ENCODE data around the gene SUCLA2. TPM values are rescaled to one million over a fixed set of nuclear protein-coding genes. Genes with fewer than 3 reads are reported as not detected.

SUCLA2 gene
- total RNA-seq, 2 experiments from 2014 or later = 18.7 to 21.4 TPM

- Mint-ChIP-seq H3K27me3 (no peaks in the 10 kb centered on the region), H3K27ac (no peak overlapping the region), H3K9me3 (peaks cover 8% of the 10 kb centered on the region), H3K4me3 (no peak overlapping the region), H3K4me1 (ENCODE audit: low read depth) (no peaks in the 10 kb centered on the region), H3K36me3 (ENCODE audit: low read depth) (peaks cover 92% of the 10 kb centered on the region)
- intact Hi-C loops (cut with DNase I, micrococcal nuclease) = no loop called here
- H3K4me3 ChIP-seq (ENCODE audit: low read length) = no peak overlapping the region
- CTCF ChIA-PET = no interaction called here
- no peaks in the 10 kb centered on the region for H3K4me1 ChIP-seq (ENCODE audit: insufficient read depth, low read length)
- ATAC-seq (ENCODE audit: poor library complexity) (no peak), DNase-seq (no peak)
- TF ChIP-seq CTCF (IDR thresholded peaks at IDR 0.05) = no peak
- H3K27me3 ChIP-seq (ENCODE audit: control insufficient read depth in 1 of 2, insufficient read depth in 2 of 2, low read length in 2 of 2) = no peaks in the 10 kb centered on the region
- peaks cover 2 to 13% of the 10 kb centered on the region in 2 experiments for H3K9me3 ChIP-seq (ENCODE audit: control insufficient read depth in 1 of 2, insufficient read depth in 1 of 2, low read length in 2 of 2)
- H3K27ac ChIP-seq (ENCODE audit: low read depth in 1 of 2, low read length in 2 of 2) = no peak overlapping the region
- POLR2A ChIA-PET = no interaction called here
- peaks cover 58% of the 10 kb centered on the region for H3K36me3 ChIP-seq (ENCODE audit: insufficient read depth, low read length)
Observed at GRCh38 chr13:47962237-47962636, 38.8 kb downstream of the SUCLA2 start.

- ChIA-PET POLR2A (no interaction called here), CTCF (no interaction called here)
- no peak for TF ChIP-seq CTCF (IDR thresholded peaks at IDR 0.05)
- no peak overlapping the region for H3K4me3 Mint-ChIP-seq
- no peak overlapping the region for H3K27ac Mint-ChIP-seq
- no peaks in the 10 kb centered on the region for H3K27me3 Mint-ChIP-seq
- peaks cover 5 to 21% of the 10 kb centered on the region in 2 experiments for H3K9me3 ChIP-seq (ENCODE audit: control insufficient read depth in 1 of 2, insufficient read depth in 1 of 2, low read length in 2 of 2)
- H3K9me3 Mint-ChIP-seq = peaks cover 12% of the 10 kb centered on the region
- intact Hi-C loops (cut with DNase I, micrococcal nuclease) = no loop called here
- H3K27me3 ChIP-seq (ENCODE audit: control insufficient read depth in 1 of 2, insufficient read depth in 2 of 2, low read length in 2 of 2) = no peaks in the 10 kb centered on the region
- no peak overlapping the region for H3K4me3 ChIP-seq (ENCODE audit: low read length)
- ATAC-seq (ENCODE audit: poor library complexity) (no peak), DNase-seq (no peak)
- no peak overlapping the region for H3K27ac ChIP-seq (ENCODE audit: low read depth in 1 of 2, low read length in 2 of 2)
- H3K36me3 Mint-ChIP-seq (ENCODE audit: low read depth) = peaks cover 97% of the 10 kb centered on the region
- no peaks in the 10 kb centered on the region for H3K4me1 Mint-ChIP-seq (ENCODE audit: low read depth)
- H3K4me1 ChIP-seq (ENCODE audit: insufficient read depth, low read length) = no peaks in the 10 kb centered on the region
- peaks cover 55% of the 10 kb centered on the region for H3K36me3 ChIP-seq (ENCODE audit: insufficient read depth, low read length)
Observed at GRCh38 chr13:47959468-47960247, 41.4 kb downstream of the SUCLA2 start.

GRCh38 chr13:47957073-47957472 is 44.0 kb downstream of the SUCLA2 start:
- ATAC-seq (ENCODE audit: poor library complexity) = no peak
- Histone ChIP-seq H3K9me3 (ENCODE audit: control insufficient read depth in 1 of 2, insufficient read depth in 1 of 2, low read length in 2 of 2) (peaks cover 5 to 21% of the 10 kb centered on the region in 2 experiments), H3K27me3 (ENCODE audit: control insufficient read depth in 1 of 2, insufficient read depth in 2 of 2, low read length in 2 of 2) (no peaks in the 10 kb centered on the region), H3K4me3 (ENCODE audit: low read length) (no peak overlapping the region), H3K4me1 (ENCODE audit: insufficient read depth, low read length) (no peaks in the 10 kb centered on the region), H3K27ac (ENCODE audit: low read depth in 1 of 2, low read length in 2 of 2) (no peak overlapping the region), H3K36me3 (ENCODE audit: insufficient read depth, low read length) (peaks cover 52% of the 10 kb centered on the region)
- H3K27me3 Mint-ChIP-seq = no peaks in the 10 kb centered on the region
- POLR2A ChIA-PET = no interaction called here
- H3K4me1 Mint-ChIP-seq (ENCODE audit: low read depth) = no peaks in the 10 kb centered on the region
- TF ChIP-seq CTCF (IDR thresholded peaks at IDR 0.05) = no peak
- peaks cover 100% of the 10 kb centered on the region for H3K36me3 Mint-ChIP-seq (ENCODE audit: low read depth)
- H3K9me3 Mint-ChIP-seq = peaks cover 12% of the 10 kb centered on the region
- CTCF ChIA-PET = no interaction called here
- DNase-seq = no peak
- intact Hi-C loops (cut with DNase I, micrococcal nuclease) = no loop called here
- H3K4me3 Mint-ChIP-seq = no peak overlapping the region
- no peak overlapping the region for H3K27ac Mint-ChIP-seq
